Measurements from ENCODE around the gene WDR46. TPM values are rescaled to one million over a fixed set of nuclear protein-coding genes. Genes with fewer than 3 reads are reported as not detected.

WDR46 gene
- polyA plus RNA-seq, 2 of the 4 experiments (the other 2 are of a cell fraction), result 35.1 to 88.4 TPM

DNA sequence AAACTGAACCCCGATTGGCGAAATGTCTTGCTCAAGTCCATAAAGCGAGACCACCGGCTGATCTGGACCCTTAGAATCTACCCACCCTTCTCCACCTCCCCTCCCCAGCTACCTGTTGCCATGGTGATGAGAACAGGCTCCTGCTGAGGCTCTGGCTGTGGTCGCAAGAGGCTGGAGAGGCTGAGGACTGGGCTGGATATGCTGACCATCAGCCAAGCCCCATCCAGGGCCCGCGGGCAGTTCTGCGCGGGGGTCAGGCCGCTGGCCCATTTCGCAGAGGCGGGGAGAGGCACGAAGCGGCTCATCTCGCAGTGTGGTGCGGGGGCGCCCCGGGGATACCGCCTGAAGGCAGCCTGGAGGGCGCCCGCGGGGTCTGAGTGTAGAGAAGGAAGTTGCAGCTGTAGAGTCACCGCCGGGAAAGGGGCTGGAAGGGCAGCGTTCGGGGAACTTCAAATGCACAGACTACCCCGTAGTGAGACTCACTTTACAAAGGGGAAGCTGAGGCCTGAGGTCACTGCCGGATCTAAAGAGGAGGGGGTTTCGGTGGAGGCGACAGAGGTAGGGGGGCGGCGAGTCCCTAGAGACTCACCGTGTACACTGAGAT is 24.2 kb upstream of the WDR46 start:
- ChIA-PET CTCF (interaction anchor here (0.9 to 6.0 kb wide), 4 partner anchors 13 to 35 kb away, joined by 3 to 40 read pairs (median 9); partner anchors contain the start of gene RGL2), POLR2A (interaction anchor here (1.1 kb wide), 1 partner anchor 13 kb away, joined by 5 read pairs; no protein-coding TSS in a partner anchor)
- ATAC-seq (peak in 1 of 2 experiments; percentile 16; a peak in 3 of 6 replicates), FAIRE-seq (no peak), DNase-seq (ENCODE audit: low read depth in 1 of 2, low spot score in 1 of 2) (no peak)
- Histone ChIP-seq H3K4me1 (peaks cover 25% of the 10 kb centered on the region), H3K9me3 (no peaks in the 10 kb centered on the region), H3K27ac (peak overlapping the region; percentile 93 to 97), H3K4me2 (peak overlapping the region; percentile 92), H3K4me3 (peak overlapping the region; percentile 74)
- TF ChIP-seq MAFK (IDR thresholded peaks at IDR 0.05; ENCODE audit: partially characterized antibody), result no peak
- TF ChIP-seq ZNF302 (CRISPR knock-in tag; IDR thresholded peaks at IDR 0.05), result no peak
- WGBS (ENCODE audit: missing lambda C conversion rate), result 3% methylated on average over 6 of the region's 33 CpGs

DNA sequence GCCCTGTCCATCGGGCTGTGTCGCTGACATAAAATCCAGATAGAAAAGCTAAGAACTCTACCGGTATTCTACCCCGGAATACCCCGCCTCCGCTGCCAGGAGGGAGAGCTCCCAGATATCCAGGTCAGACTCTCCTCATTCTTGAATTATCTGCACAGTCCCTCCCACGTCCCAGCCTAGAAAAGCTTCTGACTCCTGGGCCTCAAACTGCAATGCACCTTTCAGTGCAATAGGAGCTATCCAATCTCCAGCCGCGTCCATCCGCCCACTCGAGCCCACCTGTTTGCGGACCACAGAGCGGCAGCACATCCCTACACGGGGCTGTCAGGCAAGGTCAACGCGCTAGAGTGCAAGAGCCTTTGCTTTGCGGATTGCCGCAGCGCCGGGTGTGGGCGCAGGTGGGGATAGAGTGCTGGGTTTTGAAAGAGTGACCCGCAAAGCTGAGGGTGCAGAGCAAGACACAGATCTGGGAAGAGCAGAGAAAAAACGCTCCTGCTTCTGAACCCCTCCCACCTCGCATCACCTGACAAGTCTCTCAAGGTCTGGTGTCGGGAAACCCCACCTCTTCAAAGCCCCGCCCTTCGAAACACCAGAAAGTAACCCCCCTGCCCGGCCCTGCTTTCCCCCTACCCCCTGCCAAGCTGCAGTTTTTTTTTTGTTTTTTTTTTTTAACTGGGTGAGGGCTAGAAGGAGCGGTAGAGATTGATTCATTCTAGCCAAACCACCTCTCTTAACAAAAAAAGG is 23.5 kb upstream of the WDR46 start:
- ATAC-seq, result peak; percentile 44 to 69; a peak in 5 of 6 replicates
- Histone ChIP-seq H3K4me2 (peak overlapping the region; percentile 92), H3K4me3 (peak overlapping the region; percentile 74), H3K4me1 (peaks cover 25% of the 10 kb centered on the region), H3K9me3 (no peaks in the 10 kb centered on the region), H3K27ac (peak overlapping the region; percentile 93 to 97)
- no peak for FAIRE-seq
- POLR2A ChIA-PET, result interaction anchor here (1.1 kb wide), 1 partner anchor 13 kb away, joined by 5 read pairs; no protein-coding TSS in a partner anchor
- WGBS (ENCODE audit: missing lambda C conversion rate), result 20% methylated on average over 15 of the region's 29 CpGs
- peak; percentile 79 to 85 for DNase-seq (ENCODE audit: low read depth in 1 of 2, low spot score in 1 of 2)
- CTCF ChIA-PET, result interaction anchor here (0.9 to 6.0 kb wide), 4 partner anchors 12 to 34 kb away, joined by 3 to 40 read pairs (median 9); partner anchors contain the start of gene RGL2
- TF ChIP-seq, protein P1, sequence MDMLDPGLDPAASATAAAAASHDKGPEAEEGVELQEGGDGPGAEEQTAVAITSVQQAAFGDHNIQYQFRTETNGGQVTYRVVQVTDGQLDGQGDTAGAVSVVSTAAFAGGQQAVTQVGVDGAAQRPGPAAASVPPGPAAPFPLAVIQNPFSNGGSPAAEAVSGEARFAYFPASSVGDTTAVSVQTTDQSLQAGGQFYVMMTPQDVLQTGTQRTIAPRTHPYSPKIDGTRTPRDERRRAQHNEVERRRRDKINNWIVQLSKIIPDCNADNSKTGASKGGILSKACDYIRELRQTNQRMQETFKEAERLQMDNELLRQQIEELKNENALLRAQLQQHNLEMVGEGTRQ (IDR thresholded peaks at IDR 0.05), result peak; percentile 61
- TF ChIP-seq, protein P2, sequence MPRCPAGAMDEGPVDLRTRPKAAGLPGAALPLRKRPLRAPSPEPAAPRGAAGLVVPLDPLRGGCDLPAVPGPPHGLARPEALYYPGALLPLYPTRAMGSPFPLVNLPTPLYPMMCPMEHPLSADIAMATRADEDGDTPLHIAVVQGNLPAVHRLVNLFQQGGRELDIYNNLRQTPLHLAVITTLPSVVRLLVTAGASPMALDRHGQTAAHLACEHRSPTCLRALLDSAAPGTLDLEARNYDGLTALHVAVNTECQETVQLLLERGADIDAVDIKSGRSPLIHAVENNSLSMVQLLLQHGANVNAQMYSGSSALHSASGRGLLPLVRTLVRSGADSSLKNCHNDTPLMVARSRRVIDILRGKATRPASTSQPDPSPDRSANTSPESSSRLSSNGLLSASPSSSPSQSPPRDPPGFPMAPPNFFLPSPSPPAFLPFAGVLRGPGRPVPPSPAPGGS (IDR thresholded peaks at IDR 0.05), result no peak

DNA sequence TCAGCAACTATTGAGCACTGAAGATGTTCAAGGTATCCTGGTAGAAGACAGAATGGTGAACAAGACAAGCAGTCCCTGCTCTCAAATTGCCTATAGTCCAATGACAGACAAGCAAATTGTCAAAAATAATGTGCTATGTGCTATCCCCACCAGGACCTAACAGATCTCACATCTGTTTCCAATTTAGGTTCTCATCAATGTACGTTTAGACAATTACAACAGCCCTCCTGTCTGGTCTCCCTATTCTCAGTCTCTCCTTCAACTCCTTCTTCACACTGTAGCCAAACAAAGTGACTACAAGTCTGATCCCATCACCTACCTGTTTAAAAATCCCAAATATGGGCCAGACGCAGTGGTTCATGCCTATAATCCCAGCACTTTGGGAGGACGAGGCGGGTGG is 17.3 kb upstream of the WDR46 start:
- ChIA-PET CTCF (interaction anchor here (0.8 kb wide), 1 partner anchor 22 kb away, joined by 3 read pairs; no protein-coding TSS in a partner anchor), POLR2A (no interaction called here)
- no peaks in the 10 kb centered on the region for H3K4me1 ChIP-seq
- 98% methylated on average over 4 of the region's 4 CpGs for WGBS (ENCODE audit: missing lambda C conversion rate)
- no peak overlapping the region for H3K4me2 ChIP-seq
- no peak overlapping the region for H3K4me3 ChIP-seq
- DNase-seq (ENCODE audit: low read depth in 1 of 2, low spot score in 1 of 2) (no peak), ATAC-seq (no peak), FAIRE-seq (no peak)
- TF ChIP-seq NFE2L2 (conservative IDR thresholded peaks at IDR 0.05; ENCODE audit: low read length), result no peak
- TF ChIP-seq, protein P3, sequence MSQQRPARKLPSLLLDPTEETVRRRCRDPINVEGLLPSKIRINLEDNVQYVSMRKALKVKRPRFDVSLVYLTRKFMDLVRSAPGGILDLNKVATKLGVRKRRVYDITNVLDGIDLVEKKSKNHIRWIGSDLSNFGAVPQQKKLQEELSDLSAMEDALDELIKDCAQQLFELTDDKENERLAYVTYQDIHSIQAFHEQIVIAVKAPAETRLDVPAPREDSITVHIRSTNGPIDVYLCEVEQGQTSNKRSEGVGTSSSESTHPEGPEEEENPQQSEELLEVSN (IDR thresholded peaks at IDR 0.05; ENCODE audit: borderline replicate concordance, low read depth), result no peak
- TF ChIP-seq GATA3 (IDR thresholded peaks at IDR 0.05; ENCODE audit: borderline replicate concordance), result no peak
- no peak for TF ChIP-seq HOXA7 (CRISPR knock-in tag; IDR thresholded peaks at IDR 0.05)
- TF ChIP-seq FOSL2 (IDR thresholded peaks at IDR 0.05), result no peak
- TF ChIP-seq FOSL2 (CRISPR knock-in tag; IDR thresholded peaks at IDR 0.05), result no peak
- TF ChIP-seq EP300 (IDR thresholded peaks at IDR 0.05), result no peak
- no peak for TF ChIP-seq KDM1A (IDR thresholded peaks at IDR 0.05; ENCODE audit: low read depth)
- TF ChIP-seq HOXB5 (CRISPR knock-in tag; IDR thresholded peaks at IDR 0.05), result no peak
- TF ChIP-seq, protein P4, sequence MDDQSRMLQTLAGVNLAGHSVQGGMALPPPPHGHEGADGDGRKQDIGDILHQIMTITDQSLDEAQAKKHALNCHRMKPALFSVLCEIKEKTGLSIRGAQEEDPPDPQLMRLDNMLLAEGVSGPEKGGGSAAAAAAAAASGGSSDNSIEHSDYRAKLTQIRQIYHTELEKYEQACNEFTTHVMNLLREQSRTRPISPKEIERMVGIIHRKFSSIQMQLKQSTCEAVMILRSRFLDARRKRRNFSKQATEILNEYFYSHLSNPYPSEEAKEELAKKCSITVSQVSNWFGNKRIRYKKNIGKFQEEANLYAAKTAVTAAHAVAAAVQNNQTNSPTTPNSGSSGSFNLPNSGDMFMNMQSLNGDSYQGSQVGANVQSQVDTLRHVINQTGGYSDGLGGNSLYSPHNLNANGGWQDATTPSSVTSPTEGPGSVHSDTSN (IDR thresholded peaks at IDR 0.05), result no peak
- TF ChIP-seq ZC3H11A (IDR thresholded peaks at IDR 0.05), result no peak
- no peak for TF ChIP-seq JUNB (IDR thresholded peaks at IDR 0.05)
- no peak for TF ChIP-seq MAFK (IDR thresholded peaks at IDR 0.05; ENCODE audit: partially characterized antibody)
- no peak overlapping the region for H3K27ac ChIP-seq
- no peaks in the 10 kb centered on the region for H3K9me3 ChIP-seq

Data from A549 (cell line).